ENCODE measurements around the gene ILKAP.
"Not testable (repeated sequence)": the region's sequence is repeated elsewhere in the genome, so short reads cannot be mapped to it uniquely, and the experiment has no call there.

The ILKAP gene

DNA sequence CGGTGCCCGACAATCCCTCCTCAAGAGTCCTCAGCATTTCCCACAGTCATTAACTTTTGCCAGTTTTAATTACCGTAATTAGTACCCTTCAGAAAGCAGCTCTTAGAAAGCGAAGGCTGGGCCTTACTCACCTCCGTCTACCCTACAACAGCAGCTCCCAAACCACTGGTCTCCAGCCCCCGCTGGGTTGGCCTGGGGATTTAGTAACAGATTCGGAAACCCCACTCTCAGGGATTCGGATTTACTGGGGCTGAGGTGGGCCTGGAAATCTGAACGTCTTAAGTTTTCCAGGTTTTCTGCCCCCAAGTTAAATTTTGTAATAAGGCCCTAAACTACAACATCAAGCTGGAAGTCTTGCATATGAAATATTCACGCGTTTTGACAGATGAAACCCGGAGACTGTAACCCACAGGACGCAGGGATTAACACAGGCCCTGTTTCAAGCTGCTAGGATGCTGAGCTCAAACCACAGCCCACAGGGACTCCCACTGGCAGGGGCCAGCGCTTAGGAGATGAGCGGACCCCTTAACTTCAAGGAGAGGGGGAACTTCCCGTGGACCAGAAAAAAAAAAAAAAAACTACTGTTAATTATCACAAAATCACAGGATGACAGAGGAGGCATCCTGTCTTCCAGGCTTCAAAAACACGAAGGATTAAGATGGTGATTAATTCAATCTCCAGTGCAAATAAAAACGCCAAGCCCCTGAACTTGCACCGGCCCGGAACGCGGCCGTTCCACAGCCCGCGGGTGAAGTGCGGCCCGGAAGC, 985 bp downstream of the ILKAP start:
- no peak for DNase-seq

DNA sequence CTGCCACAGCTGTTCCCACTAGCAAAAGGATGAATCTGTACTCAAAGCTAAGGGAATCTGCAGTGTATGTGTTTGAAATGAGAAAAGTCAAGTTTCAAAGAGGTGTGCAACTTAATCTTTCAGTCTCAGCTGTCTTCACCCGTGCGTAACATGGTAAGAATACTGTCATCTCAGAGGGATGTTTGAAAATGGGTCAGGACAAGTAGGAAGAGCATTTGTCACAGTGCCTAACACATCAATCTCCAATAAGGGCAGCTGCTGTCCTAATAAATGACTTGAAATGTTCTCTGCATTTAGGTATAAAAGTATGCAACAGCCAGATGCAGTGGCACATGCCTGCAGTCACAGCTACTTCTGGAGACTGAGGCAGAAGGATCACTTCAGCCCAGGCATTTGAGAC, 13.1 kb downstream of the ILKAP start:
- no peak for DNase-seq

DNA sequence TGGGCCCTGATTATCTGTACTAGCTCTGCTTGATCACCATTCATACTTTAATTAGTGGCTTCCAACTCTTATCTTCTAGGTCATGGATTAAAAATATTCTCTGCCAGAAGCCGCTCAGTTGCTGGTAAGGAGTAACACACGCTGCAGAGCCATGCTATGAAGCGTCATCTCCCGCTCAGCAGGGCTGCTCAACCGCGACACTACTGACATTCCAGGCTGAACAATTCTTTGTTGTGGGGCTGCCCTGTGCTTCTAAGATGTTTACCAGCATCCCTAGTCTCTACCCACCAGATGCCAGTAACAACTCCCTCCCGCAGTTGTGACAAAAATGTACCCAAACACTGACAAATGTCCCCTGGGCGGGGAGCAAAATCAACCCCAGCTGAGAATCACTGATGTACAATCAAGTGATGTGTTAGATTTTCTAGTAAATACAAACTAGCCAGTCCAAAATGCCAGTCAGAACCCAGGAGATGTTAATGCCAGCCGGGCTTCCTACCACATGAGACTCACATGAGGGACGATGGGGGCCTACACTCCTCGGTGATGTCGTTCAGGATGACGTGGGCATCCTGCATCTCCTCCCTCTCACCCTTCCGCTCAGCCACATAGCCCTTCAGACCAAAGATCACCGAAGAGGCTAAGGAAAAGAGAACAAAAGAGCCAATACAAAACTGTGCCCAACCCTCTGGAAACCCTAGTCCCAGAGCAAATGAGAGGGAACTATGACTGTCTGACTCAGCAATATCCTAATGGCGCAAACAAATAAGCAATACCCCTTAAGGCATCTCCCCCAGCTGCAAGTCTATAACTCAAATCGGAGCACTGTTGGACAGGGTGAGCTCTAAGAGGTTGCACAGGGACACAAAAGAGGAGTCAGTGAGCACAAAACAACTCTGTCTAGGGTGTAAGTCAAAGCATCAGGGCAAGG, 15.6 kb downstream of the ILKAP start:
- peak in 18 of 56 donors; percentile 19 to 68 (median 34) for DNase-seq

DNA sequence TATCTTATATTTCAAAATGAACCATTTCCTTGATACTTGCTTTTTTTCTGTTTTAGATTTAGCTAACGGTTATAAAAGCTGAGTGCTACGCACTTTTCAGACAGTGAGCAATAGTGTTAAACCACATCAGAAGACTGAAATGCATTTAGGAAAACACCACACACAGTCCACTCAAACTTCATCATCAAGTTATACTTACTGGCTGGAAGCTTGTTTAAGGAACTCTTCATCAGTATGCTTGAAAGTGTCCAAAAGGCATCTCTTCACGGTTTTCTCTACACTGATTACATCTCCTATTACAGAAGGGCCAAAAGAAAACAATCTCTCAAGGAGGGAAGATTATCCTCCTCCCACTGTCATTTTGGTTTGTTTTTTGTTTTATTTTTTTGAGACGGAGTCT, 19.7 kb downstream of the ILKAP start:
- DNase-seq = no peak

DNA sequence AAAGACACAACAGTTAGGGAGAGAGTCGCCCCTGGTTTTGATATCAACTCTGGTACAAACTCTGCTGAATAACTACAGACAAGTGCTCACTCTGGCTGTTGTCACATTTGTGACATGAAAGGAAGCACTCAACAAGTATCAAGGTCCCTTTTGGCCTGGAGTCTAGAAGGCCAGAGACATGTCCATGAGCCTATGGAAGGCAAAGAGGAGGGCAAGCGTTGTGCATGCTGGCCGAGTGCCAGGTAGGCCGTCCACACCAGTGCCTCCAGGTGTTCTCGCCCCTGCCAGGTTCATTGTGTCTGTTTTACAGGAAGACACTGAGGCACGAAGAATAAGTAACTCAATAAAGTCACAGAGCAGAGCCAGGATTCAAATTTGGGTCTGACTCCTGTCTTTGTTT, 21.1 kb downstream of the ILKAP start:
- DNase-seq = no peak

- DNase-seq = no peak
These were observed 22.9 kb downstream of the ILKAP start for GRCh38 chr2:238180554-238180953.

DNA sequence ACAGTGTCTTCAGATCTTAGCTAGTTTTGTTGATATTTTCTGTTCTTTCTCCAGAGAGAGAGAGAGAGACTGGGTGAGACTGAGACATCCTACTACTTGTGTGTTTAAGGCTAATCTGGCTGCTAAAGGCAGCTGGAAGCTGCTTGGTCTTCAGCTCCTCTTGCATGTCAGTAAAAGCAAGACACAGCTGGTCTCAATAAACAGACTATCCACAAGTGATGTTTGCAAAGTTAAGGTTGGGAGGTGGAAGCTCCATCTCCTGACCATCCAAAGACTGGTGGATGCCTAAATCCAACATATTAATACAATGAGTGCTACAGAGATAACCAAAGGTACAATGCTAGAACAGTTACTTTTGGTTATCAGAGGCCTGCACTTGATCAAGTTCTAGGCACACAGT, 26.9 kb downstream of the ILKAP start:
- no peak for DNase-seq

- DNase-seq = no peak
These were observed 28.8 kb downstream of the ILKAP start for GRCh38 chr2:238174701-238175100.

- DNase-seq = no peak
These were observed 29.2 kb downstream of the ILKAP start for GRCh38 chr2:238174291-238174690.

- no peak for DNase-seq
These were observed 29.8 kb downstream of the ILKAP start for GRCh38 chr2:238173692-238174091.

GRCh38 chr2:238172439-238172838, 31.1 kb downstream of the ILKAP start:
- DNase-seq = no peak

DNA sequence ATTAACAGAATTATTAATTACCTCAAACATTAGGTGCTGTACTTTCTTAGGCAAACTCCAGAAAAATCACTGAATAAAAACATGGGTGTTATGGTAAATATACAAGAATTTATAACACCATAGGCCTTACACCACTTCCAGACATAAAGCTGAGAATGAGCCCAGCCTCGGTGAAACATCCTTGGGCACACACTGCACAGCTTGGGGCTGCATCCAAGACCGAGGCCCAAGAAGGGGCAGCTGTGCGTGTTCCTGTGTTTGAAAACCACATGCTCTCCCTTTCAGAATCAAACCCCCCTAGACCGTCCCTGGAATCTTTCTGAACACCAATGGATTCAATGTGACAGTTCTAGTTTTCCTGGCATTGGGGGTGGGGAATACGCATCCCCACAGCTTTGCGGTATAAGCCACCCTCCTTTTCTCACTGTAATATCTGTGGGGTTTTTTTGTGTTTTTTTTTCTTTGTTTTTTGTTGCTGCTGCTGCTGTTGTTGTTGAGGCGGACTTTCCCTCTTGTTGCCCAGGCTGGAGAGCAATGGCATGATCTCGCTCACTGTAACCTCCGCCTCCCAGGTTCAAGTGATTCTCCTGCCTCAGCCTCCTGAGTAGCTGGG, 31.8 kb downstream of the ILKAP start:
- DNase-seq = no peak

DNA sequence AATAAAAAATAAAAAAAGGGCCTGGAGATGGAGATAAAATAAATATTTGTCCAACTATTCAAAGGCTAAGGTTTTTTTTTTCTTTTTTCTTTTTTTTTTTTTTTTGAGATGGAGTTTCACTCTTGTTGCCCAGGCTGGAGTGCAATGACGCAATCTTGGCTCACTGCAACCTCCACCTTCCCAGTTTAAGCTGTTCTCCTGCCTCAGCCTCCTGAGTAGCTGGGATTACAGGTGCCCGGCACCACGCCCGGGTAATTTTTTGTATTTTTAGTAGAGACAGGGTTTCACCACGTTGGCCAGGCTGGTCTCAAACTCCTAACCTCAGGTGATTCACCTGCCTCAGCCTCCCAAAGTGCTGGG, 32.4 kb downstream of the ILKAP start:
- not testable (repeated sequence) for DNase-seq

DNA sequence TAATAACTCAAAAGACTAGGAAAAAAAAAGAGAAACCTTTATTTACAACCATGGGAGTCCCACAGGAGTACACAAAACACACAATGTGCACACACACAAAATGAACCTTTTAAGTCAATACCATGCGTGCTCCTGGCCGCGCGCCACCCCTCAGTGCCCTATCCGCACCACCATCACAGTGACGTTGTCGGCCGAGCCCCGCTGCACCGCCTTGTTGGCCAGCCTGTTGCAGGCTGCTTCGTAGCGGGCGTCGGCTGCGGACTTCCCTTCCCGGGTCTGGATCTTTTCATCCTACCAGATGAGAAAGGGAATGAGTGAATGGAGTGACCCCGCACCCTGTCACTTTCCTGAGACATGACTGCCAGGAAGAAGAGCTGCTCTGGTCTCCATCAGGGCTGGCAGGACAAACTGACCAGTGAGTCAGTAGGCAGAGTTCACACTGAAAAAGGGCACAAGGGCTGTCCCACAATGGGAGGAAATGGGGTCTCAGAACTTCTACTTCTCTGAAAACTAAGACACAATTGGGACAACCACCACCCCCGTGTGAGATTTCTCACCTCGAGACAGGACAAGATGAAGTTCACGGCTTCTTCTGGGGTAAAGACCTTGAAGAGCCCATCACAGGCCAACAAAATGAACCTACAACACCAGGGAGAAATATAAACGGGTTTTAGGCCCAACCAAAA, 33.0 kb downstream of the ILKAP start:
- DNase-seq = no peak

- peak in 9 of 56 donors; percentile 10 to 53 (median 31) for DNase-seq
These were observed 33.7 kb downstream of the ILKAP start for GRCh38 chr2:238169708-238170251.

GRCh38 chr2:238169048-238169707, 34.3 kb downstream of the ILKAP start:
- no peak for DNase-seq

- DNase-seq = no peak
These were observed 35.1 kb downstream of the ILKAP start for GRCh38 chr2:238168196-238169047.

DNA sequence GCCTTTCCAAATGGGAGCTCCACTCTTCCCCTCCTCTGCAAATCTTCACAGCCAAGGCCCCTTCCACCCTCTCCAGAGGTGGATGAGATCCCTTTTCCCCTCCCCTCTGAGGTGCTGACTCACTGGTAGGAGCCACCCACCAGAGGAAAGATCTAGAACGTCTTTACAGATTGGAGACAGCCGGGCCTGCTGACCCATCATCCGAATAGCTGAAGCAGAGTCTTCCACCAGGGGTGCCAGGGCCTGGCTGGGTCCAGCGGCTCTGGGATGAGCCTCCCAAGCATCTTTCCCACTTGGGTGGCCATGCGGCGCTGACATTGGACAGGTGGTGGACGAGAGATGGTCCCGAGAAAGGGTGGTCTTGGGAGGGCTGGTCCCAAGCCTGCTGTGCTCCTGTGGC, 35.7 kb downstream of the ILKAP start:
- no peak for DNase-seq

- no peak for DNase-seq
These were observed 36.2 kb downstream of the ILKAP start for GRCh38 chr2:238167344-238167715.
